Measurements from ENCODE around the gene KAZN.

- TF ChIP-seq CTCF (IDR thresholded peaks at IDR 0.05; ENCODE audit: low read length) (no peak), EZH2 (optimal IDR thresholded peaks at IDR 0.05; ENCODE audit: low read depth, low read length) (no peak)
Measured at GRCh38 chr1:15107058-15107687, 508.7 kb downstream of the KAZN start.

Data from MM.1S (cell line).